H9 (cell line): ENCODE measurements around the gene TMEM220. TPM values are rescaled to one million over a fixed set of nuclear protein-coding genes. Genes with fewer than 3 reads are reported as not detected.

Experiments
- DNase-seq: peaks from one replicate; pipeline ENCODE4 v3.0.0-alpha.2; 2017
- H2AFZ ChIP-seq: one replicate; pipeline ENCODE4 v1.6.1; 2013; ENCODE audit warnings: mild to moderate bottlenecking, low read length, control low read depth, moderate library complexity
- H2AK5ac ChIP-seq: 2 replicates; pipeline ENCODE4 v1.6.1; 2013; ENCODE audit warnings: low read length, control low read depth, mixed read lengths; ENCODE audit not compliant: insufficient read length
- H2BK120ac ChIP-seq: one replicate; pipeline ENCODE4 v1.6.1; 2013; ENCODE audit warnings: low read depth, mild to moderate bottlenecking, low read length, control low read depth, inconsistent platforms; ENCODE audit not compliant: poor library complexity, severe bottlenecking
- H2BK12ac ChIP-seq: 2 replicates; pipeline ENCODE4 v1.6.1; 2013; ENCODE audit warnings: low read length, control low read depth, mixed read lengths, low read depth; ENCODE audit not compliant: insufficient read length
- H2BK15ac ChIP-seq: 2 replicates; pipeline ENCODE4 v1.6.1; 2013; ENCODE audit warnings: low read depth, low read length, control low read depth
- H2BK20ac ChIP-seq: one replicate; pipeline ENCODE4 v1.6.1; 2013; ENCODE audit warnings: low read depth, mild to moderate bottlenecking, low read length, control low read depth, inconsistent platforms; ENCODE audit not compliant: poor library complexity, severe bottlenecking
- H2BK5ac ChIP-seq: 2 replicates; pipeline ENCODE4 v1.6.1; 2013; ENCODE audit warnings: low read length, control low read depth, mixed read lengths; ENCODE audit not compliant: insufficient read length
- H3K14ac ChIP-seq: 2 replicates; pipeline ENCODE4 v1.6.1; 2013; ENCODE audit warnings: low read length, control low read depth; ENCODE audit not compliant: insufficient read depth
- H3K18ac ChIP-seq: 2 replicates; pipeline ENCODE4 v1.6.1; 2013; ENCODE audit warnings: low read depth, mild to moderate bottlenecking, mixed read lengths, low read length, control low read depth; ENCODE audit not compliant: insufficient read length
- H3K23ac ChIP-seq: 2 replicates; pipeline ENCODE4 v1.6.1; 2013; ENCODE audit warnings: low read length, control low read depth, mixed read lengths, low read depth; ENCODE audit not compliant: insufficient read length
- H3K23me2 ChIP-seq: 2 replicates; pipeline ENCODE4 v1.6.1; 2013; ENCODE audit warnings: low read depth, mild to moderate bottlenecking, mixed read lengths, low read length, control low read depth; ENCODE audit not compliant: insufficient read length, poor library complexity, severe bottlenecking
- H3K27ac ChIP-seq: 2 replicates; pipeline ENCODE4 v1.5.1; 2013; ENCODE audit warnings: low read length, control low read depth, mixed read lengths, low read depth; ENCODE audit not compliant: insufficient read length
- H3K27me3 ChIP-seq: 2 replicates; pipeline ENCODE4 v1.6.1; 2013; ENCODE audit warnings: low read length, control low read depth, inconsistent platforms; ENCODE audit not compliant: insufficient read depth
- H3K4ac ChIP-seq: 2 replicates; pipeline ENCODE4 v1.6.1; 2013; ENCODE audit warnings: low read depth, mild to moderate bottlenecking, control low read depth, inconsistent platforms, low read length, moderate library complexity
- H3K4me1 ChIP-seq: 2 replicates; pipeline ENCODE4 v1.6.1; 2013; ENCODE audit warnings: low read length, control low read depth, inconsistent platforms; ENCODE audit not compliant: insufficient read depth
- H3K4me2 ChIP-seq: 2 replicates; pipeline ENCODE4 v1.6.1; 2013; ENCODE audit warnings: low read length, control low read depth, mixed read lengths; ENCODE audit not compliant: insufficient read length, insufficient read depth
- H3K56ac ChIP-seq: 2 replicates; pipeline ENCODE4 v1.6.1; 2013; ENCODE audit warnings: low read depth, mild to moderate bottlenecking, mixed read lengths, low read length, control low read depth; ENCODE audit not compliant: insufficient read length
- H3K79me1 ChIP-seq: 2 replicates; pipeline ENCODE4 v1.6.1; 2013; ENCODE audit warnings: low read depth, mild to moderate bottlenecking, moderate library complexity, low read length, control low read depth, inconsistent platforms; ENCODE audit not compliant: insufficient read depth, poor library complexity, severe bottlenecking
- H3K79me2 ChIP-seq: 2 replicates; pipeline ENCODE4 v1.6.1; 2013; ENCODE audit warnings: low read length, control low read depth, inconsistent platforms; ENCODE audit not compliant: insufficient read depth
- H3K9ac ChIP-seq: 2 replicates; pipeline ENCODE4 v1.6.1; 2013; ENCODE audit warnings: low read length, control low read depth, mixed read lengths; ENCODE audit not compliant: insufficient read length; ENCODE audit errors: extremely low read depth
- H3K9me3 ChIP-seq: one replicate; pipeline ENCODE4 v1.6.1; 2013; ENCODE audit warnings: low read depth, low read length, inconsistent platforms; ENCODE audit not compliant: control insufficient read depth
- H3T11ph ChIP-seq: one replicate; pipeline ENCODE4 v1.6.1; 2013; ENCODE audit warnings: mild to moderate bottlenecking, low read length, control low read depth, inconsistent platforms
- H4K20me1 ChIP-seq: one replicate; pipeline ENCODE4 v1.6.1; 2013; ENCODE audit not compliant: control insufficient read depth, insufficient read length, insufficient read depth
- H4K5ac ChIP-seq: 2 replicates; pipeline ENCODE4 v1.6.1; 2013; ENCODE audit warnings: low read depth, mild to moderate bottlenecking, mixed read lengths, low read length, control low read depth; ENCODE audit not compliant: insufficient read length
- H4K8ac ChIP-seq: replicated peaks from 2 replicates; pipeline ENCODE4 v1.6.1; 2013; ENCODE audit warnings: low read length, control low read depth, mixed read lengths, low read depth; ENCODE audit not compliant: insufficient read length
- H4K91ac ChIP-seq: 2 replicates; pipeline ENCODE4 v1.6.1; 2013; ENCODE audit warnings: low read depth, mild to moderate bottlenecking, moderate library complexity, mixed read lengths, low read length, control low read depth; ENCODE audit not compliant: insufficient read length
- H3K27ac Mint-ChIP-seq, 3 experiments: 2 replicates in 2 of 3; 3 replicates in 1 of 3; pipeline ENCODE4 v1.8.0; 2020 to 2021; ENCODE audit warnings: mixed read lengths in 3 of 3, mild to moderate bottlenecking in 1 of 3, moderate library complexity in 1 of 3
- H3K27me3 Mint-ChIP-seq: 2 replicates; pipeline ENCODE4 v1.8.0; 2021; ENCODE audit warnings: low read depth, mild to moderate bottlenecking, moderate library complexity, mixed read lengths
- H3K36me3 Mint-ChIP-seq, 3 experiments: 2 replicates in 2 of 3; 3 replicates in 1 of 3; pipeline ENCODE4 v1.8.0; 2020 to 2021; ENCODE audit warnings: low read depth in 3 of 3, mixed read lengths in 3 of 3; ENCODE audit not compliant: insufficient read depth in 1 of 3
- H3K4me1 Mint-ChIP-seq, 2 experiments: 2 replicates each; pipeline ENCODE4 v1.8.0; 2020; ENCODE audit warnings: mixed read lengths in 2 of 2
- H3K4me3 Mint-ChIP-seq, 2 experiments: 2 replicates in 1 of 2; 3 replicates in 1 of 2; pipeline ENCODE4 v1.8.0; 2020 to 2021; ENCODE audit warnings: mild to moderate bottlenecking in 2 of 2, mixed read lengths in 2 of 2, moderate library complexity in 1 of 2
- H3K9me3 Mint-ChIP-seq, 2 experiments: 2 replicates in 1 of 2; 3 replicates in 1 of 2; pipeline ENCODE4 v1.8.0; 2020; ENCODE audit warnings: mild to moderate bottlenecking in 2 of 2, mixed read lengths in 2 of 2, moderate library complexity in 1 of 2
- CTCF ChIP-seq: fragments of 200-600 bp; sonication (generic); conservative IDR thresholded peaks from 3 replicates; pipeline ENCODE4 v1.8.0; 2021; ENCODE audit warnings: antibody characterized with exemption, mild to moderate bottlenecking
- WGBS: extraction: QIAGEN DNeasy Blood & Tissue Kit; methylation state at CpG from one replicate; pipeline ENCODE4 v1.1.7; 2013; ENCODE audit warnings: missing lambda C conversion rate, low lambda C conversion rate, mixed read lengths; ENCODE audit not compliant: insufficient read length; ENCODE audit errors: extremely low coverage; 5-methylcytosine and 5-hydroxymethylcytosine counted together
- total RNA-seq: library from RNA; stranded (reverse); gene quantifications from 2 replicates; pipeline ENCODE4 v1.2.1, GENCODE V29; 2021

Gene TMEM220
- total RNA-seq, 1 experiment from 2014 or later: 6.1 TPM

GRCh38 chr17:10769840-10770239, 40.0 kb upstream of the TMEM220 start:
- H3K4me3 Mint-ChIP-seq: no peak overlapping the region
- H3K9ac ChIP-seq: no peak overlapping the region
- no peaks in the 10 kb centered on the region for H3K79me2 ChIP-seq
- no peak overlapping the region; a peak in 1 of 7 replicates for H3K27ac Mint-ChIP-seq
- H3K4ac ChIP-seq: no peak overlapping the region
- H3K36me3 Mint-ChIP-seq: peaks cover 0 to 5% (median 5%) of the 10 kb centered on the region in 3 experiments; a peak in 3 of 7 replicates
- H3K23me2 ChIP-seq: no peaks in the 10 kb centered on the region
- H3K79me1 ChIP-seq: no peaks in the 10 kb centered on the region
- no peak overlapping the region for H2BK12ac ChIP-seq
- H3K18ac ChIP-seq: no peak overlapping the region
- H3K9me3 ChIP-seq: no peaks in the 10 kb centered on the region
- no peak overlapping the region for H2BK120ac ChIP-seq
- peaks cover 0 to 12% of the 10 kb centered on the region in 2 experiments; a peak in 3 of 5 replicates for H3K9me3 Mint-ChIP-seq
- no peak overlapping the region for H4K5ac ChIP-seq
- H3K4me1 ChIP-seq: no peaks in the 10 kb centered on the region
- H2BK20ac ChIP-seq: no peak overlapping the region
- H4K8ac ChIP-seq: no peak overlapping the region
- TF ChIP-seq CTCF: no peak
- no peak overlapping the region for H3T11ph ChIP-seq
- peaks cover 4 to 7% of the 10 kb centered on the region in 2 experiments; a peak in 2 of 4 replicates for H3K4me1 Mint-ChIP-seq
- WGBS: no CpG with 5 or more reads among the region's 6 CpGs
- H3K27me3 Mint-ChIP-seq: no peaks in the 10 kb centered on the region
- no peak overlapping the region for H2AK5ac ChIP-seq
- no peak overlapping the region for H2BK5ac ChIP-seq
- H3K27me3 ChIP-seq: no peaks in the 10 kb centered on the region
- no peak overlapping the region for H3K27ac ChIP-seq
- no peak overlapping the region for H2BK15ac ChIP-seq
- H3K14ac ChIP-seq: no peak overlapping the region
- no peak for DNase-seq
- no peaks in the 10 kb centered on the region for H4K20me1 ChIP-seq
- no peak overlapping the region for H3K4me2 ChIP-seq
- no peak overlapping the region for H3K56ac ChIP-seq
- H2AFZ ChIP-seq: no peak overlapping the region
- no peak overlapping the region for H3K23ac ChIP-seq
- no peak overlapping the region for H4K91ac ChIP-seq
